ENCODE results near the gene DDX53.
A peak's percentile ranks its signal among the peaks of the same experiment; 100 is the strongest.

DDX53 gene

DNA sequence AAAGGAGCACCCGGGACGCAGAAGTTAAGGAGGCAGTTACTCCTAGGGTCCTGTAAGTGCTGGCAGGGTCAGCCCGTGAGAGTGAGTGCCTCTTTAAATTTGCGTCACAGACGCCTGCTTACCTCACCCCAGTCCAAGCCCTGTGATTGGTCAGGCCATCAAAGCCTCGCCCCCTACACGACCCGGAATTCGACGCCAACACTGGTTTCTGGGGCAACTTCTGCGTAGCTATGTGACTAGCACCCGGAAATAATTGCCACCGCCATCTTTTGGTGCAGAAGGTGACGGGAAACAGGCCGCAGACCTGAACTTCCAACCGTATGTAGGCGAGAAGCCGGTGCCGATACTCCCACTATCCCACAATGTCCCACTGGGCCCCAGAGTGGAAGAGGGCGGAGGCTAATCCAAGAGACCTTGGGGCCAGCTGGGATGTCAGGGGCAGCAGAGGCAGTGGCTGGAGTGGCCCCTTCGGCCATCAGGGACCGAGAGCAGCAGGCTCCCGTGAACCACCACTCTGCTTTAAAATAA lies at the start of gene DDX53:
Gene DDX53, plus strand, starts transcription at position 265 of the 528 bp plus-strand sequence. Its CDS starts 98 bp downstream, at position 363.
- no peak within 1 kb of the TSS for H3K4me3 ChIP-seq (ENCODE audit: low read length)
- DNase-seq (ENCODE audit: low read depth) = no peak
- TF ChIP-seq, protein P1, sequence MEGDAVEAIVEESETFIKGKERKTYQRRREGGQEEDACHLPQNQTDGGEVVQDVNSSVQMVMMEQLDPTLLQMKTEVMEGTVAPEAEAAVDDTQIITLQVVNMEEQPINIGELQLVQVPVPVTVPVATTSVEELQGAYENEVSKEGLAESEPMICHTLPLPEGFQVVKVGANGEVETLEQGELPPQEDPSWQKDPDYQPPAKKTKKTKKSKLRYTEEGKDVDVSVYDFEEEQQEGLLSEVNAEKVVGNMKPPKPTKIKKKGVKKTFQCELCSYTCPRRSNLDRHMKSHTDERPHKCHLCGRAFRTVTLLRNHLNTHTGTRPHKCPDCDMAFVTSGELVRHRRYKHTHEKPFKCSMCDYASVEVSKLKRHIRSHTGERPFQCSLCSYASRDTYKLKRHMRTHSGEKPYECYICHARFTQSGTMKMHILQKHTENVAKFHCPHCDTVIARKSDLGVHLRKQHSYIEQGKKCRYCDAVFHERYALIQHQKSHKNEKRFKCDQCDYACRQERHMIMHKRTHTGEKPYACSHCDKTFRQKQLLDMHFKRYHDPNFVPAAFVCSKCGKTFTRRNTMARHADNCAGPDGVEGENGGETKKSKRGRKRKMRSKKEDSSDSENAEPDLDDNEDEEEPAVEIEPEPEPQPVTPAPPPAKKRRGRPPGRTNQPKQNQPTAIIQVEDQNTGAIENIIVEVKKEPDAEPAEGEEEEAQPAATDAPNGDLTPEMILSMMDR (conservative IDR thresholded peaks at IDR 0.05; ENCODE audit: low read length) = no peak

DNA sequence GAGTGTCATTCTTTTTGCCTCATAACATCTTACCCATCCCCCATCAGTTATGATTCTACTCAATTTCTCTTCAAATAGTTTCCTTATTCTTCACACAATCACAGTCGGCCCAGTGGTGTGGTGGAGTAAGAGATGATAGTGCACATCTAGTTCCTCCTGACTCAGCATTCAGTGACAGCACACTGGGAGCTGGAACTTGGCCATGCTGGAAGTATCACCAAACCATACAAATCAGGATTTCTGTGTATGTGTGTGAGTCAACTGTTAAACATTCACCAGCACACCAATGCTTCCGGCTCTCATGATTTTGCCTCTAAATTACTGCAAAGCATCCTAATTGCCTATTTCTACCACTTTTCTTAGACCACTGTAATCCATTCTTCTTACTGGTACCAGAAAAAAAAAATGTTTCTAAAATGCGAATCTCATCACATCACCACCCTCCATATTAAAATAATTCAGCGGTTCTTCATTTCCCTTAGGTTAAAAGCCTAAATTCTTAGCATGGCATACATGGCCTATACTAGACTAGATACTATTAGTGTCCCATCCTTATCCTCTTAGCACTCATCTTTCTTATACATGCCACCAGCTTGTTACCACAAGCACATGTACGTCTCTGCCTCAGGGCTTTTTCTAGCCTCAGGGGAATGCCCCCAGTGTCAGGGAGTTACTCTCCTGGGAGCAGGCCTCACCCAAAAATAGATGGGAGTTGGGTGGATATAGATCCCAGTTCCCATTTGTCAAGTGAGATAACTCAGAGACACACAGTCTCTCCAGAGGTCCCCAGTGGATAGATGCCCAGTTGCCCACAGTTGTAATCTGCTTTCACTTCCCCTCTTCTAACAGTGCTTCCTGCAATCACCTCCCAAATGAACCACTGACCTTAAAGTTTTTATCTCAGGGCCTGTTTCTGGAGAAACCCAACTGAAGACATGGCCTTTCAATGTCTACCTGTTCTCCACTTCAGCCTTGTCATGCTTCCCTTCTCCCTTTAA lies 49.2 kb upstream of the DDX53 start:
- TF ChIP-seq, protein P1 (conservative IDR thresholded peaks at IDR 0.05; ENCODE audit: low read length) = no peak
- peak; percentile 86 for DNase-seq (ENCODE audit: low read depth)
- no peak overlapping the region for H3K4me3 ChIP-seq (ENCODE audit: low read length)

DNA sequence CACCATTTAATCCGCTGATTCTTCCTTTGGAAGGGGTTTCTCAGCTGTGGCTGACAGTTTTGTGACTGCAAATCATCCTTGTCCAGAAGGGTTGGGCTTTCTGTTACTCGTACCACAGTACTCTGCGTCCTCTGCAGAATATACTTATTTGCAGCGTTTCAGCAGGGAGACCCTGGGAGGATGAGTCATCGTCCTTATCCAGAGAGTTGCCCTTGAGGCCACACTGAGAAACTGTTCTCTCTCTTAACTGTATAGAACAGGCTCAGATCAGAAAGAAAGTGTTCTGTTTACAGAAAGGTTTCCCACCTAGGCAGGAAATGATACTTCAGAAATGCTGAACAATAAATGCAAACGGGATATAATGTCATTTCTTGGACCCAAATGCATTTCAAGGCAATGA lies 47.8 kb upstream of the DDX53 start:
- H3K4me3 ChIP-seq (ENCODE audit: low read length) = no peak overlapping the region
- DNase-seq (ENCODE audit: low read depth) = no peak
- TF ChIP-seq, protein P1 (conservative IDR thresholded peaks at IDR 0.05; ENCODE audit: low read length) = no peak

DNA sequence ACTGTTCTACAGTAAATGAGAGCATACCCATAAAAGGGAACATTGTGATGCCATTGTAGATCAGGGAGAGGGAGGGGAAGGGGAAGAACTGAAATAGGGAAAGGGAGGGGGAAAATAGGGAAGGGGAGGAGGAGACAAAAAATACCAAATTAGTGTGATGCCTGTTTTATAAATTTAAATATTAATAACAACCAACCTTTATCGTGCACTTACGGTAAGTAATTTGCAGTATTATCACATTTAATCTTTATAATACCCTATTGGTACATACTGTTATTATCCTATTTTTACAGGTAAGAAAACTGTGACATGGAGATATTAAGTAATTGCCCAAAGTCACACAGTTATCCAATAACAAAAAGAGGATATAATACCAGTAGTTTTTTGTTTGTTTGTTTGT lies 41.5 kb upstream of the DDX53 start:
- DNase-seq (ENCODE audit: low read depth) = no peak
- H3K4me3 ChIP-seq (ENCODE audit: low read length) = no peak overlapping the region
- TF ChIP-seq, protein P1 (conservative IDR thresholded peaks at IDR 0.05; ENCODE audit: low read length) = no peak

DNA sequence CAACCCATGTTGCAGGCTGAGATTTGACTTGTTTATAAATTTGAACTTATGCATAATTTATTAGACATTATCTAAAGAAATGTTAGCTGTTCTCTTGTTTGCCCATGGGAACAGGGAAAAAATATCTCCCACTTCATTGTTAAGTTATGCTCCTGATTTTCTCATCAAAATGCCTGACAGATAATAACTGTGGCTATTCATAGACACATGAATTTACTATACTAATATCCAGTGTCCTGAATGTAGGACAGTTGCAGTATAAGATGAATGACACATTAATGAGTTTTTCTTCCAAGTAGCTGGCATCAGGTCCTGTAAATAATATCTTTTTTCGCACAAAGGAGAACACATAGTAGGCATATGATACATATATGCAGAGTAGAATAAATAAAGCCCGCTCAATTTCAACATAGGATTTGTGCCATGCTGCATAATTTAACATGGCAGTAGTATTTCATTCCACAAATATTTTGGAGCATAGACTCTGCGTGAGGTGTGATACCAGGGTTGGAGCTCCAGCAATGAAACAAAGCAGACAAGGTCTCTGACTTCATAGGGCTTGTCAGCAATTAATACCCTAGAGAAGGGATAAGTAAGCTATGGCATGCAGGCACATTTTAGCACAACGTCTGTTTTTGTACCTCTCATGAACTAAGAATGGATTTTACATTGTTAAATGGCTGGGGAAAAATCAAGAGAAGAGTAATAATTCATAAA lies 40.4 kb upstream of the DDX53 start:
- DNase-seq (ENCODE audit: low read depth) = no peak
- TF ChIP-seq, protein P1 (conservative IDR thresholded peaks at IDR 0.05; ENCODE audit: low read length) = no peak
- no peak overlapping the region for H3K4me3 ChIP-seq (ENCODE audit: low read length)

DNA sequence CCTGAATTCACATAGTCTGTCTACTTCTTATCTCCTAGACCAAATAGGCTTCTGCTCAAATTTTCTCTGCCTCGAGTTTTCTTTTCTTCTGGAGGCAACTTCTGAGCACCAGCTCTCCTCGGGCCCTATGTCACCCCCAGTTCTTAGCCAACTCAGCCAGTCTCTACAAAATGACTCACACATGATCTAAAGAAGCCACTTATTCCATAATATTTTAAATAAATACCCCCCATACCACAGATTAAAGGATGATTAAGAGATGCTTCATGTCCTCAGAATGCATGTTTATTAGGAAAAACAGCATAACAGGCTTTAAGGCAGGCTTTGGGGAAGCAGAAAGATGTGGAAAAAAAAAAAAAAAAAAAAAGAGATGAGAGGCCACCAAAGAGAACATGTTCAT lies 36.6 kb upstream of the DDX53 start:
- DNase-seq (ENCODE audit: low read depth) = no peak
- TF ChIP-seq, protein P1 (conservative IDR thresholded peaks at IDR 0.05; ENCODE audit: low read length) = no peak

More for the DNA sequence above, 36.6 kb upstream of the DDX53 start:
- no peak overlapping the region for H3K4me3 ChIP-seq (ENCODE audit: low read length)
